ENCODE results near the gene KIRREL3. TPM values are rescaled to one million over a fixed set of nuclear protein-coding genes. Genes with fewer than 3 reads are reported as not detected.

KIRREL3 gene
- total RNA-seq, 4 donors from 2014 or later, result 0.82 to 15.7 (median 1.4) TPM; not detected in 1

DNA sequence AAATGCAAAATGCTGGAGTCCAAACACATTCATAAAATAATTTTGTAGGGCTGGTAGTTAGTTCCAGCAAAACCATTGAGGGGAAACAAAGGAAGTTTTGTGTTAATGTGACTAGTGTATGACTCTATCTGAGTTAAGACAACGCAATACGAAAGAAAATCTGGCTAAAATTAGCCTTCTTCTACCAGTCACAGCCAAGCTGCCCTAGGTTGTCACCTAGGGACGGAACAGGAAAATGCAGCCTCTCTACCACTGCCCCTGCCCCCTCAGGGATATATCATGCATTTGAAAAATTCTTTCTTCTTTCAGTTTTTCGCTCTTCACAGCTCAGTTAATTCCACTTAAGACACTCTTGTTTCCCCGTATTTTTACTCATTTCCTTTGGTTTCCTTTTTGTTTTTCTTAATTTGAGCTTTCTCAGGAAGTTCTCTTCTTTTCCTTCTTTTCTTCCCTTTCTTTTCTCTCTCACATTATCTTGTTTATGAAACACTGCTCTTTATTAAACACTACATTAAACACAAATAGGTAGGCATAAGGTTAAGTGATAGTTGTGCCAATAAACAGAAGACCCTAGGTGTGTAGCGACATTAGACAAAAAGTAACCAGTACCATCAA is 30.6 kb downstream of the KIRREL3 start:
- no peak for DNase-seq
- intact Hi-C loops (cut with DNase I; ENCODE audit: low total_unique reads), result no loop called here
- Histone ChIP-seq H3K27ac (no peak overlapping the region), H3K4me1 (peaks cover 0 to 5% (median 2%) of the 10 kb centered on the region in 4 donors), H3K36me3 (no peaks in the 10 kb centered on the region), H3K9me3 (peaks cover 0 to 6% of the 10 kb centered on the region in 2 donors), H3K27me3 (peaks cover 8% of the 10 kb centered on the region), H3K4me3 (no peak overlapping the region)
- TF ChIP-seq EP300 (IDR thresholded peaks at IDR 0.05; ENCODE audit: low read depth), result no peak
- TF ChIP-seq, protein P1, sequence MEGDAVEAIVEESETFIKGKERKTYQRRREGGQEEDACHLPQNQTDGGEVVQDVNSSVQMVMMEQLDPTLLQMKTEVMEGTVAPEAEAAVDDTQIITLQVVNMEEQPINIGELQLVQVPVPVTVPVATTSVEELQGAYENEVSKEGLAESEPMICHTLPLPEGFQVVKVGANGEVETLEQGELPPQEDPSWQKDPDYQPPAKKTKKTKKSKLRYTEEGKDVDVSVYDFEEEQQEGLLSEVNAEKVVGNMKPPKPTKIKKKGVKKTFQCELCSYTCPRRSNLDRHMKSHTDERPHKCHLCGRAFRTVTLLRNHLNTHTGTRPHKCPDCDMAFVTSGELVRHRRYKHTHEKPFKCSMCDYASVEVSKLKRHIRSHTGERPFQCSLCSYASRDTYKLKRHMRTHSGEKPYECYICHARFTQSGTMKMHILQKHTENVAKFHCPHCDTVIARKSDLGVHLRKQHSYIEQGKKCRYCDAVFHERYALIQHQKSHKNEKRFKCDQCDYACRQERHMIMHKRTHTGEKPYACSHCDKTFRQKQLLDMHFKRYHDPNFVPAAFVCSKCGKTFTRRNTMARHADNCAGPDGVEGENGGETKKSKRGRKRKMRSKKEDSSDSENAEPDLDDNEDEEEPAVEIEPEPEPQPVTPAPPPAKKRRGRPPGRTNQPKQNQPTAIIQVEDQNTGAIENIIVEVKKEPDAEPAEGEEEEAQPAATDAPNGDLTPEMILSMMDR (IDR thresholded peaks at IDR 0.05), result peak in 3 of 5 experiments; percentile 20 to 30 (median 23)
- 55 to 68% methylated on average over 6 of the region's 6 CpGs for WGBS, 2 donors (ENCODE audit: low coverage in 1 of 2)
- in situ Hi-C loops (cut with MboI; ENCODE audit: low pct_ligation_motif_present in 1 of 4, low pct_unique_long_range_greater_than_20kb in 1 of 4, low sequenced_read_pairs in 3 of 4), result no loop called here

DNA sequence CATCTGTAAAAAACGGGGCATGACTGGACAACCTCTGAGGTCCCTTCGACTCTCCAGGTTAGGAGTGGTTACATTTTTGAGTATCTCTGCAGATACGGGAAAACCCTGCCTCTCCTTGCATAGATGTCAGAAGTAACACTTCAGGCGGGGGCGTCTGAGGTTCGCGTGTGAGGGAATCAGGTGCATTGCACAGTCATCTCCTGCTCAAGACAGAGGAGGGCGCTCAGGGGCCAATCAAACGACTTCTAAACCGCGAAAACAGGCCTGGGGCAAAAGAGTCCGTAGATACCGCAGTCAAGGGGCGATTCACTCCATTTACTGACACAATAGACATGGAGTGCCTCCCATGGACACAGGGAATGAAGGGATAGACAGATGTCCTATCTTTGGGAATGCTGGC is 31.7 kb downstream of the KIRREL3 start:
- TF ChIP-seq POLR2A (IDR thresholded peaks at IDR 0.05) (no peak), EP300 (IDR thresholded peaks at IDR 0.05; ENCODE audit: low read depth) (no peak), POLR2AphosphoS5 (IDR thresholded peaks at IDR 0.05) (no peak)
- TF ChIP-seq, protein P1 (IDR thresholded peaks at IDR 0.05), result no peak
- in situ Hi-C loops (cut with MboI; ENCODE audit: low pct_ligation_motif_present in 1 of 4, low pct_unique_long_range_greater_than_20kb in 1 of 4, low sequenced_read_pairs in 3 of 4), result no loop called here

DNA sequence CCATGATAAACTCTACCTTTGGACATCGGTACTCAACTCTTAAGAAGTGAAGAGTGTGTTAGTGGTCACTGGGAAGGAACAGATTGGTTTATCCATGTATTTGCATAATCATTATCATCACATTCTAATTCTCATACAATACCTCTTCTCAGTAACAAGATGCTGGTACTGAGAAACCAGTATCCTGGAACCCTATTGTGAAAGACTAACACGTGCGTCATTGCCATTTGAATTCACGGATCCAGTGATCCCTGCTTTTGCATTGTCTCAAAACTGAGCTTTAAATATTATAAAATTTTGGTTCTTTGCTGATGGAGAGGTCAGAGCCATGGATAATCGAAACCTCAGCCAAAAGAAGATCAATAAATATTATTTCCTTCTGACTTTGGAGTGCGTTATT is 35.2 kb downstream of the KIRREL3 start:
- TF ChIP-seq, protein P1 (IDR thresholded peaks at IDR 0.05), result no peak
- no peak for TF ChIP-seq POLR2AphosphoS5 (IDR thresholded peaks at IDR 0.05)
- TF ChIP-seq EP300 (IDR thresholded peaks at IDR 0.05; ENCODE audit: low read depth), result no peak
- no peak for TF ChIP-seq POLR2A (IDR thresholded peaks at IDR 0.05)
- Histone ChIP-seq H3K27ac (no peak overlapping the region), H3K4me3 (no peak overlapping the region), H3K9me3 (no peaks in the 10 kb centered on the region), H3K27me3 (peaks cover under 1% of the 10 kb centered on the region), H3K36me3 (no peaks in the 10 kb centered on the region), H3K4me1 (peaks cover 0 to 16% (median 9%) of the 10 kb centered on the region in 4 donors)
- in situ Hi-C loops (cut with MboI; ENCODE audit: low pct_ligation_motif_present in 1 of 4, low pct_unique_long_range_greater_than_20kb in 1 of 4, low sequenced_read_pairs in 3 of 4) (no loop called here), intact Hi-C loops (cut with DNase I; ENCODE audit: low total_unique reads) (no loop called here)
- no peak for DNase-seq
- WGBS, 2 donors (ENCODE audit: low coverage in 1 of 2), result 70 to 74% methylated on average over 6 of the region's 6 CpGs

More for the DNA sequence above, 31.7 kb downstream of the KIRREL3 start:
- no peak for DNase-seq
- Histone ChIP-seq H3K4me1 (peaks cover 0 to 5% (median 2%) of the 10 kb centered on the region in 4 donors), H3K27me3 (peaks cover 8% of the 10 kb centered on the region), H3K36me3 (no peaks in the 10 kb centered on the region), H3K27ac (no peak overlapping the region), H3K4me3 (no peak overlapping the region), H3K9me3 (peaks cover 0 to 6% of the 10 kb centered on the region in 2 donors)
- WGBS, 2 donors (ENCODE audit: low coverage in 1 of 2), result 40 to 51% methylated on average over 1 to 14 of the region's 14 CpGs
- intact Hi-C loops (cut with DNase I; ENCODE audit: low total_unique reads), result no loop called here

DNA sequence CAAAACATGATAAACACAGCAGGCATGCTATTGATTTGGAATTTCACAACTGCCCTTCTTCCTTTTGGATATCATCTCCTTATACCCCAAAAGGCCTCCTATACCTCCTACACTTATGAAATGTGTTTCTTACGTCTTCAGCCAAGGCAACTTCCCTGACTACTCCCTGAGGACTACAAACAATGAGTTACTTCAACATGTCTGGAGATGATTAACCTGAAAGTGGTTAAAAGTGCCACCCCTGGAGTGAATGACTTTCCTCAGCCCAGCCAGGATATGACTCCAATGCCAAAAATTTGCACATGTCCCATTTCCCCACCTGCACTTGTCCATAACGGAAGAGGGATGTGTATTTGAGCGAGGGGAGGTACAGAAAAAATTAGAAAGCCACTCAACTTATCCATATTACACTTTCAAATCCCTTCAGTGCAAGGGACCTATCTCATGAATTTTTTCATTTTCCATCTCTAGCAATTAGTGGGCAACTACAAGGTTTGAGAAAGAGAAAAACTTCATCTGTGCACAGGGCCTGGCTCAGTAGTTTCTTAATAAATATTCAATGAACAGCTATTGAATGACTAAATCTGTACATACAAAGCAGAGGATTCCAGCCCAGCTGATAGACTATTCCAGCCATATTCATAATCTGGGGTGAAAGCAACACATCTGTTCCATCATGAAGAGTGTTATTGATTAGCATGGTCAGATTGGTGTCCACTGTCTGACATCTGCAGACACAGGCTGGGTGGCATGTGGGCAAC is 36.8 kb downstream of the KIRREL3 start:
- intact Hi-C loops (cut with DNase I; ENCODE audit: low total_unique reads), result no loop called here
- peak; percentile 17 for DNase-seq
- in situ Hi-C loops (cut with MboI; ENCODE audit: low pct_ligation_motif_present in 1 of 4, low pct_unique_long_range_greater_than_20kb in 1 of 4, low sequenced_read_pairs in 3 of 4), result no loop called here
- WGBS, 2 donors (ENCODE audit: low coverage in 1 of 2), result 35 to 57% methylated on average over 2 to 3 of the region's 3 CpGs
- H3K36me3 ChIP-seq, result no peaks in the 10 kb centered on the region
- peaks cover 0 to 18% (median 9%) of the 10 kb centered on the region in 4 donors for H3K4me1 ChIP-seq
- TF ChIP-seq POLR2A (IDR thresholded peaks at IDR 0.05), result no peak
- TF ChIP-seq, protein P1 (IDR thresholded peaks at IDR 0.05), result no peak
- TF ChIP-seq POLR2AphosphoS5 (IDR thresholded peaks at IDR 0.05), result no peak
- TF ChIP-seq EP300 (IDR thresholded peaks at IDR 0.05; ENCODE audit: low read depth), result no peak
- no peaks in the 10 kb centered on the region for H3K27me3 ChIP-seq
- H3K27ac ChIP-seq, result peak overlapping the region; percentile 24 to 57 (median 54)
- H3K9me3 ChIP-seq, result no peaks in the 10 kb centered on the region
- no peak overlapping the region for H3K4me3 ChIP-seq
